ENCODE results near the gene C1orf74.

GRCh38 chr1:209736490-209737117, 47.8 kb downstream of the C1orf74 start:
- TF ChIP-seq CTCF (IDR thresholded peaks at IDR 0.05; ENCODE audit: insufficient read depth, low read length) (no peak), REST (IDR thresholded peaks at IDR 0.05; ENCODE audit: insufficient replicate concordance, low read depth) (no peak), GABPA (IDR thresholded peaks at IDR 0.05; ENCODE audit: low read depth) (no peak), POLR2AphosphoS5 (IDR thresholded peaks at IDR 0.05; ENCODE audit: low read depth) (no peak)

Data from HL-60 (cell line).